Right cardiac atrium (tissue), 5 donors: Measurements from ENCODE around the gene INTS4. TPM values are rescaled to one million over a fixed set of nuclear protein-coding genes. Genes with fewer than 3 reads are reported as not detected.
"Not testable (repeated sequence)": the region's sequence is repeated elsewhere in the genome, so short reads cannot be mapped to it uniquely, and the experiment has no call there.

ENCODE experiments used
- ATAC-seq, 2 donors: fragments of 200-7000 bp; cut with Tn5 transposase; one replicate each; pipeline versions ENCODE4 v1.8.0 to v1.9.1; 2020; ENCODE audit warnings: moderate library complexity in 2 of 2, mild to moderate bottlenecking in 1 of 2
- DNase-seq, 3 donors: peaks; one replicate each; pipeline ENCODE4 v3.0.0-alpha.2; 2020
- H3K27ac ChIP-seq: one replicate; pipeline ENCODE4 v1.5.1; 2013; ENCODE audit warnings: mild to moderate bottlenecking, low read length, control low read depth, moderate library complexity
- H3K27me3 ChIP-seq: one replicate; pipeline ENCODE4 v1.6.1; 2013; ENCODE audit not compliant: control insufficient read depth, insufficient read depth
- H3K4me1 ChIP-seq: one replicate; pipeline ENCODE4 v1.6.1; 2013; ENCODE audit warnings: low read length; ENCODE audit not compliant: control insufficient read depth, insufficient read depth
- H3K4me3 ChIP-seq: one replicate; pipeline ENCODE4 v1.5.1; 2013; ENCODE audit warnings: low read length, control low read depth
- H3K9me3 ChIP-seq: one replicate; pipeline ENCODE4 v1.6.1; 2013; ENCODE audit warnings: low read length; ENCODE audit not compliant: control insufficient read depth
- WGBS: extraction: QIAGEN DNeasy Blood & Tissue Kit; methylation state at CpG from one replicate; pipeline ENCODE4 v1.1.7; 2013; 5-methylcytosine and 5-hydroxymethylcytosine counted together
- intact Hi-C, 4 donors: fragments of 100-400 bp; cut with DNase I; formaldehyde crosslinking; loops; one replicate each; pipeline versions ENCODE4 v1.11.0 to v1.14.0; 2022 to 2023
- long read RNA-seq, 4 donors: library from polyadenylated mRNA; unstranded; transcript quantifications; one replicate each; pipeline ENCODE4 v2.0.0, GENCODE V29; 2020 to 2021
- polyA plus RNA-seq: library from polyadenylated mRNA; stranded (reverse); fragments of 200-250 nt; gene quantifications from one replicate; pipeline ENCODE4 v1.2.3, GENCODE V29; 2013
- total RNA-seq, 4 donors: library from RNA; stranded (reverse); fragmentation: NEBNext Ultra II Directional; extraction: Animal tissue kit (Norgen Biotek cat#: 25700); gene quantifications; one replicate each; pipeline ENCODE4 v1.2.1, GENCODE V29; 2021
- donor health status: healthy with polysubstance abuse.
- donor health status: DM: no; HTN: yes; CAD: no.
- donor health status: DM: no; HTN: no; CAD: no.
- donor health status: DM: no; HTN: yes; CAD: no; lungs with severe emphysema.
- donor health status: DM: yes; HTN: yes; CAD: no.

INTS4 gene, protein sequence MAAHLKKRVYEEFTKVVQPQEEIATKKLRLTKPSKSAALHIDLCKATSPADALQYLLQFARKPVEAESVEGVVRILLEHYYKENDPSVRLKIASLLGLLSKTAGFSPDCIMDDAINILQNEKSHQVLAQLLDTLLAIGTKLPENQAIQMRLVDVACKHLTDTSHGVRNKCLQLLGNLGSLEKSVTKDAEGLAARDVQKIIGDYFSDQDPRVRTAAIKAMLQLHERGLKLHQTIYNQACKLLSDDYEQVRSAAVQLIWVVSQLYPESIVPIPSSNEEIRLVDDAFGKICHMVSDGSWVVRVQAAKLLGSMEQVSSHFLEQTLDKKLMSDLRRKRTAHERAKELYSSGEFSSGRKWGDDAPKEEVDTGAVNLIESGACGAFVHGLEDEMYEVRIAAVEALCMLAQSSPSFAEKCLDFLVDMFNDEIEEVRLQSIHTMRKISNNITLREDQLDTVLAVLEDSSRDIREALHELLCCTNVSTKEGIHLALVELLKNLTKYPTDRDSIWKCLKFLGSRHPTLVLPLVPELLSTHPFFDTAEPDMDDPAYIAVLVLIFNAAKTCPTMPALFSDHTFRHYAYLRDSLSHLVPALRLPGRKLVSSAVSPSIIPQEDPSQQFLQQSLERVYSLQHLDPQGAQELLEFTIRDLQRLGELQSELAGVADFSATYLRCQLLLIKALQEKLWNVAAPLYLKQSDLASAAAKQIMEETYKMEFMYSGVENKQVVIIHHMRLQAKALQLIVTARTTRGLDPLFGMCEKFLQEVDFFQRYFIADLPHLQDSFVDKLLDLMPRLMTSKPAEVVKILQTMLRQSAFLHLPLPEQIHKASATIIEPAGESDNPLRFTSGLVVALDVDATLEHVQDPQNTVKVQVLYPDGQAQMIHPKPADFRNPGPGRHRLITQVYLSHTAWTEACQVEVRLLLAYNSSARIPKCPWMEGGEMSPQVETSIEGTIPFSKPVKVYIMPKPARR
- total RNA-seq (10 to 100 TPM; 14.1 to 15.3 (median 14.9) TPM), polyA plus RNA-seq (9.3 TPM)
- long read RNA-seq, donor 1, transcript INTS4-209 (23 exons, 3,156 nt), result major isoform, 11 of 18 reads
- long read RNA-seq, donor 1, partial matches to known transcripts, result 4 of 18 reads
- long read RNA-seq, donor 1, other reads (novel, unspliced or antisense), result 3 of 18 reads
- long read RNA-seq, donor 2, partial matches to known transcripts, result 0 of 6 reads
- long read RNA-seq, donor 2, other reads (novel, unspliced or antisense), result 2 of 6 reads
- long read RNA-seq, donor 3, transcript INTS4-209 (23 exons, 3,156 nt), result major isoform, 22 of 30 reads
- long read RNA-seq, donor 3, partial matches to known transcripts, result 5 of 30 reads
- long read RNA-seq, donor 3, other reads (novel, unspliced or antisense), result 3 of 30 reads
- long read RNA-seq, donor 4, partial matches to known transcripts, result 0 of 3 reads
- long read RNA-seq, donor 4, other reads (novel, unspliced or antisense), result 1 of 3 reads

DNA sequence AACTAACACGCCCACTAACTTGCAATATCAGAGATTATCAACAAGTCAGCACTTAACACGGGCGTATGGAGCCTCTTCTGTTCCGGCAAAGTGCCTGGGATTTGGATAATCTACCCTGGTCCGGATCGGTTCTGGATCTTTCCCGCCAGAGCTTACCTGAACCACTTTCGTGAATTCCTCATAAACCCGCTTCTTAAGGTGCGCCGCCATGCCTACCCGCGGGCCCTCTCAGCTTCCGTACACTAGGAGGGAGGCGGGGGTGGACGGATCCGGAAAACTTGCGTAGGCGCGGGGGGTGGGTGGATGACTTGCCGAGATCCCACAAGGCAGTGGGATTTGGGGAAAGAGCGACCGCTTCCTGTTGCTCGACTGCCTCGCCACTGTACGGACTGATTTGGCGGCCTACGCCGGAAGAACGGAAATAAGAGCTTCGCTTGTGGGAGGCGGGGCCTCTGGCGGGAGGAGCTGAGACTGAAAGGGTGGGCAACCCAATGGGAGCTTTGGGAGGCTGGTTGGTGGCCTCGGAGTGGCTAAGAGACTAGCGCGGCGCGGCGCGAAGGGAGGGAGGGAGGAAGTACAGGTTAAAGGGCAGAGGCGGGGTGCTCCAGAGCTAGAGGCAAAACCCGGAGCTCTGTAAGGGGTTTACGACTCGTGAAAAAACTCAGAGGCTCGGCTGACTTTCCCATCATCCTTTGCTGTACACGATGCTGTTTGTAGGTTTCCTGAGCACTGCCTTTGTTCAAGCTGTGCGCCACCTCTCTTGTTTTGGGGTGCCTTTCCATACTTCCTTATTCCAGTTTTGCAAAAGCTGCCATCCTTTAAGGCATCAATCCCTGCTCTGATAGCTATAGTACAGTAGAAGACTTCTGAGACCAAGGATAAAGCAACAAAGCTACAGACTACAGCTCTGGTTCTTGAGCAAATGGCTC, at the start of gene INTS4:
Gene INTS4 (minus strand): TSS at position 235 of the 929 bp plus-strand sequence. CDS start 25 bp downstream, at position 210.
- Histone ChIP-seq H3K27ac (peak within 1 kb of the TSS; percentile 90), H3K4me1 (no peaks in the 10 kb centered on the region), H3K4me3 (peak within 1 kb of the TSS; percentile 93), H3K27me3 (no peaks in the 10 kb centered on the region), H3K9me3 (no peaks in the 10 kb centered on the region)
- peak; percentile 99 to 100 (median 99) for DNase-seq
- under 1% methylated on average over 47 of the region's 47 CpGs for WGBS
- ATAC-seq, result peak; percentile 99 to 100
- intact Hi-C loops, result loop anchor here in 1 of 4 donors (10.0 kb wide), 1 partner anchor 170 kb away; the partner anchor contains the start of genes AAMDC and RSF1

DNA sequence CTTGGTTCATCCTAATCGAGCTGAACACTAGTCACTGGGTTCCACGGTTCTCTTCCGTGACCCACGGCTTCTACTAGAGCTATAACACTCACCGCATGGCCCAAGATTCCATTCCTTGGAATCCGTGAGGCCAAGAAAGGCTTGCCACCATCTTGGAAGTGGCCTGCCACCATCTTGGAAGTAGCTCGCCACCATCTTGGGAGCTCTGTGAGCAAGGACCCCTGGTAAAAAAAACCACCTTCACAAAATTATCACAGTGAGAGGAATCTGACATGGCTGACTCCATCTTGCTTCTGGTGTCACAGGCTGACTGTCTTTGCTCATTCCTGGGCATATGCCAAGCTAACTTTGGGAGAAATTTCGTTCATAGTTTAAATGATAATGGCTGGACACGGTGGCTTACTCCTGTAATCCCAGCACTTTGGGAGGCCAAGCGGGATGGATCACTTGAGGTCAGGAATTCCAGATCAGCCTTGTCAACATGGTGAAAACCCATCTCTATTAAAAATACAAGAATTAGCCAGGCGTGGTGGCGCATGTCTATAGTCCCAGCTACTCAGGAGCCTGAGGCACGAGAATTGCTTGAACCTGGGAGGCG, 47.5 kb upstream of the INTS4 start:
- no peak overlapping the region for H3K27ac ChIP-seq
- H3K9me3 ChIP-seq, result no peaks in the 10 kb centered on the region
- peaks cover 2% of the 10 kb centered on the region for H3K4me1 ChIP-seq
- DNase-seq (no peak), ATAC-seq (no peak)
- no peak overlapping the region for H3K4me3 ChIP-seq
- 93% methylated on average over 14 of the region's 14 CpGs for WGBS
- intact Hi-C loops, result no loop called here
- H3K27me3 ChIP-seq, result no peaks in the 10 kb centered on the region

DNA sequence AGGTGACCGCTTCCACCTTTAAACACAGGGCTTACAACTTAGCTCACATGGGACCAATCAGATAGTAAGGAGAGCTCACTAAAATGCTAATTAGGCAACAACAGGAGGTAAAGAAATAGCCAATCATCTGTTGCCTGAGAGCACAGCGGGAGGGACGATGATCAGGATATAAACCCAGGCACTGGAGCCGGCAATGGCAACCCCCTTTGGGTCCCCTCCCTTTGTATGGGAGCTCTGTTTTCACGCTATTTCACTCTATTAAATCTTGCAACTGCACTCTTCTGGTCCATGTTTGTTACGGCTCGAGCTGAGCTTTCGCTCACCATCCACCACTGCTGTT, 46.9 kb upstream of the INTS4 start:
- ATAC-seq, DNase-seq, H3K9me3 ChIP-seq, intact Hi-C loops, H3K4me1 ChIP-seq, H3K27me3 ChIP-seq, H3K4me3 ChIP-seq, H3K27ac ChIP-seq: not testable (repeated sequence)
- 98% methylated on average over 8 of the region's 8 CpGs for WGBS

DNA sequence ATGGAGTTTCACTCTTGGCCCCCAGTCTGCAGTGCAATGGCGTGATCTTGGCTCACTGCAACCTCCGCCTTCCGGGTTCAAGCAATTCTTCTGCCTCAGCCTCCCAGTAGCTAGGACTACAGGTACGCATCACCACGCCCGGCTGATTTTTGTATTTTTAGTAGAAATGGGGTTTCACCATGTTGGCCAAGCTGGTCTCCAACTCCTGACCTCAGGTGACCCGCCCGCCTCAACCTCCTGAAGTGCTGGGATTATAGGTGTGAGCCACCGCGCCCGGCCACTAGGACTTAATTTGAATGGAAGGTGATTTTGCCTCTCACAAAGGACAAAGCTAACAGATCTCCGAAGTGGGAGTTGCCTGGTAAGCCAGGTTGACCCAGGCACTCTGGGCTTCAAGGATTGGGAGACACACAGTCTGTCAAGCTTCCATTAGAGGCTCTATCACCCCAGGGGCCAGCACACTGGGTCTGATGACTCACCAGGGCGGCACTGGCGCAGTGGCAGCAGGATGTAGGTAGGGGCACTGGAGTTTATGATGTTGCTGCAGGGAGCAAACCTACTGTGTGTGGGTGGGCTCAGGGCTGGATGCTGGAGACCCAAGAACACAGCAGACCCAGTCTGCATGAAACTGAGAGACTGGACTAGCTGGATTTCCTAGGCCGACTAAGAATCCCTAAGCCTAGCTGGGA, 46.4 kb upstream of the INTS4 start:
- H3K27ac ChIP-seq, result no peak overlapping the region
- no peak overlapping the region for H3K4me3 ChIP-seq
- peaks cover 2% of the 10 kb centered on the region for H3K4me1 ChIP-seq
- DNase-seq (no peak), ATAC-seq (no peak)
- intact Hi-C loops, result no loop called here
- no peaks in the 10 kb centered on the region for H3K27me3 ChIP-seq
- WGBS, result 89% methylated on average over 15 of the region's 15 CpGs
- no peaks in the 10 kb centered on the region for H3K9me3 ChIP-seq

DNA sequence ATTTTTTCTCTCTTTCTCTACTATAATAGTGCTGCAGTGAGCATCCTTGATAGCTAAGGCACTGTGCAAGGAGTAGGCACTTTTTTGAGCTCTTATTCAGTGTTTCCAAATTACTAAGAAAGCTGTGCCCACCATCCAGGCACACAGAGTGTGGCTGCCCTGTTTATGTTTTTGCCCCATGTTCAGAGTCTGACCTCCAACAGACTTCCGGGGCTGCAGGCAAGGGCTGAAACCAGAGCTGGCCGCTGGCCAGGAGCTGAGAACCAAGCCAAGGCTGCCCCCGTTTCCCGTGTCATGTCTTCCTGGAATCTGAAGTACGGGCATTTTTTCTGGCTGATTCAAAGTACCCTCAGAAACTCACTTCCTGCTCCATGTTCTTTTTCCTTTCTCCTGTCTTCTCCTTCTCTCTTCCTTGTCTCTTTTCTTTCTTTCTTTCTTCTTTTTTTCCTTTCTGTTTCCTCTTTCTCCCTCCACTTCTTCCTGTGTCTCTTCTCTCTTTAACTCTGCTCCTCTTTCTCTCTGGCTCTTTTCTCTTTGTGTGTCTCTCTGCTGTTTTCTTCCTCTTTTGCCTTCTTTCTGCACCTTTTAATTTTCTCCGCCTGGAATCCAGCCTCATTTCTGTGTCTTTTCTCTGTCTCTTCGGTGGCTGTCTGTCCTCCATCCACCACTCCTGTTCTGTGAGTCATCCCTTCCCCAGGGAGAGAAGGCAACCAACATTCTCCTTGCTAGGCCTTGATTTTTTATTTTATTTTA, 45.6 kb upstream of the INTS4 start:
- Histone ChIP-seq H3K4me1 (peaks cover 2% of the 10 kb centered on the region), H3K27me3 (no peaks in the 10 kb centered on the region), H3K4me3 (peak overlapping the region; percentile 36), H3K27ac (no peak overlapping the region), H3K9me3 (no peaks in the 10 kb centered on the region)
- DNase-seq (peak; percentile 74 to 90 (median 85)), ATAC-seq (peak; percentile 50 to 67)
- intact Hi-C loops, result no loop called here
- 19% methylated on average over 7 of the region's 7 CpGs for WGBS

DNA sequence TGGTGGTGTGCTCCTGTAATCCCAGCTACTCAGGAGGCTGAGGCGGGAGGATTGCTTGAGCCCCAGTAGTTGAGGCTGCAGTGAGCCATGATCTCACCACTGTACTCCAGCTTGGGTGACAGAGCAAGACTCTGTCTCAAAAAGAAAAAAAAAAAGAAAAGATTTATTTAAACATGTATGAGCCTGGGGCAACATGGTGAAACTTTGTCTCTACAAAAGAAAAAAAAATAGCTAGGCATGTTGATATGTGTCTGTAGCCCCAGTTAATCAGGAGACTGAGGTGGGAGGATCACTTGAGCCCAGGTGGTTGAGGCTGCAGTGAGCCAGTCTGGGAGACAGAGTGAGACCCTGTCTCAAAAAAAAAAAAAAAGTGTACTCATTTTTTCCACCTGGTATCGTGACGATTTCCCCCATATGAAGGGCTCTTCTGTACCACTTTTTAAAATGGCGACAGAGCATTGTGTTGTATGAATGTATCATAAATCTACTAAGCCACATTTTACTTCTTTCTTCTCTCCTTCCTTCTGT, 45.0 kb upstream of the INTS4 start:
- intact Hi-C loops, result no loop called here
- no peak for ATAC-seq
- Histone ChIP-seq H3K27ac (no peak overlapping the region), H3K4me1 (peaks cover 2% of the 10 kb centered on the region), H3K27me3 (no peaks in the 10 kb centered on the region), H3K4me3 (no peak overlapping the region), H3K9me3 (no peaks in the 10 kb centered on the region)
- DNase-seq, result no peak
- 89% methylated on average over 4 of the region's 4 CpGs for WGBS

DNA sequence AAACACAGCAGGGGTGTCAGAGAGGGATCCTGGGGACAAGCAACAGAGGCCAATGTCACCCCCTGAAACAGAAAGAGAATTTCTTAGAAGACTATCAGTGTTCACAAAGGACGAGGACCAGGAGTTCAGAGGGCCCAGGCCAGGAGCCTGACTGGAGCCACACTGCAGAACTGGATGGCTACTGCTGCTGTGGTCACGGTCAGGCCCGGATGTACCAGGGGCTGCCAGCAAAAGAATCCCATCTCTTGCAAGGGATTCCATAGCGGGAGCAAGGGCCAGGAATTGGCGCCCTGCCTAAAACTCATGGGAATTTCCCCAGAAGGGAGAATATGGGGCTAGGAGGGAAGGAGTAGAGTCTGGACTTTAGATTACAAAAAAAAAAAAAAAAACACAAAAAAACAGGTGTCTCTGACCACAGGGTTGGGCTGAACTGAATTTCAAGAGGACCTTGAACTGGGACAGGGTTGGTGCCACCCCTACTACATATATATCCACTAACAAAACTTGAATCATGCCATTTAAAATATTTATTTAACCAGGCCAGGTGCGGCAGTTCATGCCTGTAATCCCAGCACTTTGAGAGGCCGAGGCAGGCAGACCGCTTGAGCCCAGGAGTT, 44.3 kb upstream of the INTS4 start:
- no peak overlapping the region for H3K27ac ChIP-seq
- H3K9me3 ChIP-seq, result no peaks in the 10 kb centered on the region
- no peaks in the 10 kb centered on the region for H3K27me3 ChIP-seq
- ATAC-seq (no peak), DNase-seq (no peak)
- no peak overlapping the region for H3K4me3 ChIP-seq
- 86% methylated on average over 8 of the region's 8 CpGs for WGBS
- peaks cover 2% of the 10 kb centered on the region for H3K4me1 ChIP-seq
- intact Hi-C loops, result no loop called here

DNA sequence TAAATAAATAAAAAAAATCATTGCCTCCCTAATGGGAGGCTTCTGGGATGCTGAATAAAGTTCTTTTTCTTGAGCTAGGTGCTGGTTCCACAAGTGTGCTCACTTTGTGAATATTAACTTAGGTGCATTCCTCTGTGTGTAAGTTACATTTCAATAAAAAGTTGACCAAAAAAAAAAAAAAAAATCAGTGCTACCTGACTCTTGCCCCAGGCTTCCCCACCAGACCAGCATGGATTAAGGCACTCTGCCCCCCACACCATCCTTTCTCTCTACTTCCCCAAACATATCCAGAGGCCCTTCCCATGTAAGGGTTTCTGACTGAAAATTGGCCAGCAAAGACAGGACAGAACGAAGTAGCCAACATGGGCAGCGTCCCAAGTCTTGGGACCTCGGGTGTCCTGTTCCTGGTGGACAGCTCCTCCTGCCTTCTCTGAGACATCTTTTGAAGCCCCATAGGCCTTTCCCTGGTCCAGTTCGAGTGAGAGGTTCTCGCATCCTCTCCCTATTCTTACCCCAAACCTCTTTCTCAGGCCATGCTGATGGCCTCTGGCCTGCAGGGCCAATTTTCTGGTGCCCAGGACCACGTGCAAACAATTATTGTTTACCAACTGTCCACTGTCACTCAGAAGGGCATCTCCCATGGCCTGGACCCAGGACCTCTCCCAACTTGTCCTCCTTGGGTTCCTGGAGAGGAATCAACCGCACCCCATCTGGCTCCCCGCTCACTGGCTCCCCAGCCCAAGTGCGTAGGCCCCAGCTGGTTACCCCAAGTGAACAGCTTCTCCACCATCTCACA, 43.6 kb upstream of the INTS4 start:
- WGBS, result 84% methylated on average over 9 of the region's 9 CpGs
- intact Hi-C loops, result no loop called here
- Histone ChIP-seq H3K27ac (no peak overlapping the region), H3K4me3 (no peak overlapping the region), H3K9me3 (no peaks in the 10 kb centered on the region), H3K4me1 (peaks cover 2% of the 10 kb centered on the region), H3K27me3 (no peaks in the 10 kb centered on the region)
- ATAC-seq (no peak), DNase-seq (no peak)
